GM12801 (cell line): Measurements from ENCODE around the gene ACKR3.

Experiments used
- CTCF ChIP-seq: IDR thresholded peaks from one replicate; pipeline ENCODE4 v1.5.1; 2011; ENCODE audit warnings: control low read depth; ENCODE audit not compliant: insufficient read length; ENCODE audit errors: extremely low read depth

The ACKR3 gene

DNA sequence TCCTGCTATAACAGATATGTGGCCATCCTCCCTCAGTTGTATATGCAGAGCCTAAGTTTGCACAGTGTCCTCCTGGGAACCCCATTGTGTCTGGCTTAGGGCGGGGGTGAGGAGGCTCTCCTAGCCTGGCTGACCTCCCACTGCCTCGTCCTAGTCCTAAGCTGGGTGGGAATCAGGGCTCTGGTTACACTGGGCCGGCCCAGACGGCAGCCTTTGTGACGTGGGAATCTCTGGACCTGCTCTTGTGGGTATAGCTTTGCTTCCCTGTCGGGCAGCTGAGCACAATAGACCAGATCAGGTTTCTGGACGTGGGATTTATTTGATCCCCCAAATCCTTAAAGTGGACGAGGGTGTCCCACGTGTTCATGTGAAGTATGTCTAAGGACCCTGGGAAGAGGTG lies 2.9 kb downstream of the ACKR3 start:
- no peak for TF ChIP-seq CTCF

GRCh38 chr2:236573066-236573929 lies 3.7 kb downstream of the ACKR3 start:
- no peak for TF ChIP-seq CTCF

- TF ChIP-seq CTCF = no peak
Measured at GRCh38 chr2:236574000-236574399, 4.4 kb downstream of the ACKR3 start.

- TF ChIP-seq CTCF = no peak
Measured at GRCh38 chr2:236574424-236575145, 5.0 kb downstream of the ACKR3 start.

GRCh38 chr2:236575510-236575909 lies 5.9 kb downstream of the ACKR3 start:
- TF ChIP-seq CTCF = no peak

DNA sequence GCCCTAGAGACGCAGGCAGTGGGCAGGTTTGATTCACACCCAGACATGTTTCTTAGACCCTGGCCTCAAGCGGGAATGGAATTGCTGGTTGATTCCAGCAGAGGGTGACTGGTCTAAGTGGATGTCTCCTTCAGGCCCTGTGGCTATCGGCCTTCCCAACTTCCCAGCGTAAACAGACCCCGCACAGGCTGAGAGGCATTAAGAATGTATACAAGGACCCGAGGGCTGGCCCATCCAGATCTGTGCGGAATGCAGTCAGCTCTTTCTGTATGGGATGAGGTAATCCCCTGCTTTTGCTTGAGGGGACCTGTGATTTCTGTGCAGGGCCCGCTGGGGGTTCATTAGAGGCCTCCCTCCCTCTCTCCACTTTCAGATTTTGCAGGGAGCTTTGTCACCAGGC lies 6.5 kb downstream of the ACKR3 start:
- no peak for TF ChIP-seq CTCF

- no peak for TF ChIP-seq CTCF
Measured at GRCh38 chr2:236576953-236577352, 7.3 kb downstream of the ACKR3 start.
